Measurements from ENCODE around the gene SMAD6. TPM values are rescaled to one million over a fixed set of nuclear protein-coding genes. Genes with fewer than 3 reads are reported as not detected.

The SMAD6 gene
- total RNA-seq, 2 donors from 2014 or later, result 0.31 to 0.35 TPM

GRCh38 chr15:66734961-66735908 lies 33.2 kb downstream of the SMAD6 start:
- no peaks in the 10 kb centered on the region for H3K4me1 Mint-ChIP-seq (ENCODE audit: low read depth)
- no peaks in the 10 kb centered on the region for H3K27me3 Mint-ChIP-seq (ENCODE audit: low read depth)
- H3K9me3 Mint-ChIP-seq, result no peaks in the 10 kb centered on the region
- DNase-seq, result no peak
- H3K27ac Mint-ChIP-seq, result no peak overlapping the region
- no peak overlapping the region for H3K4me3 Mint-ChIP-seq
- no peaks in the 10 kb centered on the region for H3K36me3 Mint-ChIP-seq (ENCODE audit: insufficient read depth in 2 of 2)
- ATAC-seq (replicated peaks in 1 of 2), result no peak

GRCh38 chr15:66735909-66736305 lies 33.9 kb downstream of the SMAD6 start:
- Mint-ChIP-seq H3K27ac (no peak overlapping the region), H3K36me3 (ENCODE audit: insufficient read depth in 2 of 2) (no peaks in the 10 kb centered on the region), H3K4me1 (ENCODE audit: low read depth) (no peaks in the 10 kb centered on the region), H3K4me3 (no peak overlapping the region), H3K9me3 (no peaks in the 10 kb centered on the region), H3K27me3 (ENCODE audit: low read depth) (no peaks in the 10 kb centered on the region)
- ATAC-seq (replicated peaks in 1 of 2), result no peak
- DNase-seq, result no peak

- Mint-ChIP-seq H3K27me3 (ENCODE audit: low read depth) (no peaks in the 10 kb centered on the region), H3K4me1 (ENCODE audit: low read depth) (no peaks in the 10 kb centered on the region), H3K9me3 (no peaks in the 10 kb centered on the region), H3K4me3 (no peak overlapping the region), H3K27ac (no peak overlapping the region), H3K36me3 (ENCODE audit: insufficient read depth in 2 of 2) (no peaks in the 10 kb centered on the region)
- ATAC-seq (replicated peaks in 1 of 2) (no peak), DNase-seq (no peak)
Observed at GRCh38 chr15:66737243-66738010, 35.4 kb downstream of the SMAD6 start.

- no peaks in the 10 kb centered on the region for H3K36me3 Mint-ChIP-seq (ENCODE audit: insufficient read depth in 2 of 2)
- no peak for ATAC-seq (replicated peaks in 1 of 2)
- DNase-seq, result no peak
- H3K27ac Mint-ChIP-seq, result no peak overlapping the region
- H3K9me3 Mint-ChIP-seq, result no peaks in the 10 kb centered on the region
- no peak overlapping the region for H3K4me3 Mint-ChIP-seq
- no peaks in the 10 kb centered on the region for H3K27me3 Mint-ChIP-seq (ENCODE audit: low read depth)
- H3K4me1 Mint-ChIP-seq (ENCODE audit: low read depth), result no peaks in the 10 kb centered on the region
Observed at GRCh38 chr15:66738116-66738515, 36.1 kb downstream of the SMAD6 start.

- no peak overlapping the region for H3K27ac Mint-ChIP-seq
- no peaks in the 10 kb centered on the region for H3K4me1 Mint-ChIP-seq (ENCODE audit: low read depth)
- H3K9me3 Mint-ChIP-seq, result no peaks in the 10 kb centered on the region
- ATAC-seq (replicated peaks in 1 of 2), result no peak
- no peak for DNase-seq
- no peaks in the 10 kb centered on the region for H3K36me3 Mint-ChIP-seq (ENCODE audit: insufficient read depth in 2 of 2)
- no peaks in the 10 kb centered on the region for H3K27me3 Mint-ChIP-seq (ENCODE audit: low read depth)
- no peak overlapping the region for H3K4me3 Mint-ChIP-seq
Observed at GRCh38 chr15:66738595-66738994, 36.6 kb downstream of the SMAD6 start.

GRCh38 chr15:66739287-66739686 lies 37.3 kb downstream of the SMAD6 start:
- H3K27ac Mint-ChIP-seq, result no peak overlapping the region
- H3K9me3 Mint-ChIP-seq, result no peaks in the 10 kb centered on the region
- no peak overlapping the region for H3K4me3 Mint-ChIP-seq
- no peaks in the 10 kb centered on the region for H3K27me3 Mint-ChIP-seq (ENCODE audit: low read depth)
- DNase-seq, result no peak
- no peaks in the 10 kb centered on the region for H3K4me1 Mint-ChIP-seq (ENCODE audit: low read depth)
- no peak for ATAC-seq (replicated peaks in 1 of 2)
- H3K36me3 Mint-ChIP-seq (ENCODE audit: insufficient read depth in 2 of 2), result no peaks in the 10 kb centered on the region

- ATAC-seq (replicated peaks in 1 of 2) (no peak), DNase-seq (no peak)
- Mint-ChIP-seq H3K27me3 (ENCODE audit: low read depth) (no peaks in the 10 kb centered on the region), H3K4me1 (ENCODE audit: low read depth) (no peaks in the 10 kb centered on the region), H3K27ac (no peak overlapping the region), H3K4me3 (no peak overlapping the region), H3K9me3 (no peaks in the 10 kb centered on the region), H3K36me3 (ENCODE audit: insufficient read depth in 2 of 2) (no peaks in the 10 kb centered on the region)
Observed at GRCh38 chr15:66740802-66741201, 38.8 kb downstream of the SMAD6 start.

GRCh38 chr15:66741646-66742045 lies 39.6 kb downstream of the SMAD6 start:
- Mint-ChIP-seq H3K4me3 (no peak overlapping the region), H3K27ac (no peak overlapping the region), H3K9me3 (no peaks in the 10 kb centered on the region), H3K4me1 (ENCODE audit: low read depth) (no peaks in the 10 kb centered on the region), H3K36me3 (ENCODE audit: insufficient read depth in 2 of 2) (no peaks in the 10 kb centered on the region), H3K27me3 (ENCODE audit: low read depth) (no peaks in the 10 kb centered on the region)
- DNase-seq, result no peak
- ATAC-seq (replicated peaks in 1 of 2), result no peak

- Mint-ChIP-seq H3K4me1 (ENCODE audit: low read depth) (no peaks in the 10 kb centered on the region), H3K27me3 (ENCODE audit: low read depth) (no peaks in the 10 kb centered on the region), H3K9me3 (no peaks in the 10 kb centered on the region), H3K36me3 (ENCODE audit: insufficient read depth in 2 of 2) (no peaks in the 10 kb centered on the region), H3K4me3 (no peak overlapping the region), H3K27ac (no peak overlapping the region)
- DNase-seq (no peak), ATAC-seq (replicated peaks in 1 of 2) (no peak)
Observed at GRCh38 chr15:66742286-66742685, 40.2 kb downstream of the SMAD6 start.

GRCh38 chr15:66743204-66743603 lies 41.2 kb downstream of the SMAD6 start:
- ATAC-seq (replicated peaks in 1 of 2) (no peak), DNase-seq (no peak)
- Mint-ChIP-seq H3K27ac (no peak overlapping the region), H3K4me3 (no peak overlapping the region), H3K4me1 (ENCODE audit: low read depth) (no peaks in the 10 kb centered on the region), H3K36me3 (ENCODE audit: insufficient read depth in 2 of 2) (no peaks in the 10 kb centered on the region), H3K9me3 (no peaks in the 10 kb centered on the region), H3K27me3 (ENCODE audit: low read depth) (no peaks in the 10 kb centered on the region)

- Mint-ChIP-seq H3K27me3 (ENCODE audit: low read depth) (no peaks in the 10 kb centered on the region), H3K36me3 (ENCODE audit: insufficient read depth in 2 of 2) (no peaks in the 10 kb centered on the region), H3K9me3 (no peaks in the 10 kb centered on the region), H3K4me1 (ENCODE audit: low read depth) (no peaks in the 10 kb centered on the region), H3K27ac (no peak overlapping the region), H3K4me3 (no peak overlapping the region)
- ATAC-seq (replicated peaks in 1 of 2), result no peak
- DNase-seq, result no peak
Observed at GRCh38 chr15:66743703-66744536, 41.9 kb downstream of the SMAD6 start.

- no peak overlapping the region for H3K27ac Mint-ChIP-seq
- no peak overlapping the region for H3K4me3 Mint-ChIP-seq
- H3K9me3 Mint-ChIP-seq, result no peaks in the 10 kb centered on the region
- no peak for ATAC-seq (replicated peaks in 1 of 2)
- no peaks in the 10 kb centered on the region for H3K36me3 Mint-ChIP-seq (ENCODE audit: insufficient read depth in 2 of 2)
- no peak for DNase-seq
- no peaks in the 10 kb centered on the region for H3K27me3 Mint-ChIP-seq (ENCODE audit: low read depth)
- no peaks in the 10 kb centered on the region for H3K4me1 Mint-ChIP-seq (ENCODE audit: low read depth)
Observed at GRCh38 chr15:66744610-66745279, 42.7 kb downstream of the SMAD6 start.

Data from activated T-cell treated with anti-CD3 and anti-CD28 coated beads, Interleukin-2, amount 50 U/mL, for 72 hours (primary cell).